Left cardiac atrium (tissue), 4 donors: Measurements from ENCODE around the gene DNM3. TPM values are rescaled to one million over a fixed set of nuclear protein-coding genes. Genes with fewer than 3 reads are reported as not detected.

Source experiments
- ATAC-seq, 2 donors: fragments of 200-7000 bp; cut with Tn5 transposase; one replicate each; pipeline ENCODE4 v1.9.1; 2020; ENCODE audit warnings: mild to moderate bottlenecking in 2 of 2, moderate library complexity in 2 of 2
- DNase-seq: peaks from one replicate; pipeline ENCODE4 v3.0.0-alpha.2; 2020
- intact Hi-C, 2 donors: fragments of 100-400 bp; cut with DNase I; formaldehyde crosslinking; loops; one replicate each; pipeline versions ENCODE4 v1.14.1 to v1.15.1; 2022 to 2023
- total RNA-seq, 2 donors: library from RNA; stranded (reverse); fragmentation: NEBNext Ultra II Directional; extraction: Animal tissue kit (Norgen Biotek cat#: 25700); gene quantifications; one replicate each; pipeline ENCODE4 v1.2.1, GENCODE V29; 2021
- donor health status: DM: no; HTN: yes; CAD: no.
- donor health status: DM: no; HTN: yes; CAD: no; lungs with severe emphysema.
- donor health status: DM: yes; HTN: yes; CAD: no.
- donor health status: Dilated cardiomyopathy.

The DNM3 gene
- total RNA-seq, 2 donors from 2014 or later: 1.1 to 2.8 TPM

GRCh38 chr1:171949316-171949715 is 108.0 kb downstream of the DNM3 start:
- DNase-seq (no peak), ATAC-seq (no peak)
- intact Hi-C loops: no loop called here

GRCh38 chr1:171953835-171954234 is 112.5 kb downstream of the DNM3 start:
- intact Hi-C loops: no loop called here
- no peak for ATAC-seq
- DNase-seq: no peak

- no peak for ATAC-seq
- intact Hi-C loops: no loop called here
These were observed 113.1 kb downstream of the DNM3 start for GRCh38 chr1:171954361-171954760.

GRCh38 chr1:171961861-171962260 is 120.6 kb downstream of the DNM3 start:
- intact Hi-C loops: no loop called here
- ATAC-seq: no peak
- DNase-seq: no peak

More at GRCh38 chr1:171954361-171954760, 113.1 kb downstream of the DNM3 start:
- DNase-seq: no peak

GRCh38 chr1:171963762-171964161 is 122.5 kb downstream of the DNM3 start:
- intact Hi-C loops: no loop called here

GRCh38 chr1:171965777-171966176 is 124.5 kb downstream of the DNM3 start:
- no peak for DNase-seq
- no peak for ATAC-seq
- intact Hi-C loops: no loop called here

More at GRCh38 chr1:171963762-171964161, 122.5 kb downstream of the DNM3 start:
- DNase-seq: no peak
- no peak for ATAC-seq

GRCh38 chr1:171966426-171967220 is 125.3 kb downstream of the DNM3 start:
- DNase-seq (no peak), ATAC-seq (no peak)
- intact Hi-C loops: no loop called here

GRCh38 chr1:171969226-171969625 is 127.9 kb downstream of the DNM3 start:
- DNase-seq (no peak), ATAC-seq (no peak)
- intact Hi-C loops: no loop called here

GRCh38 chr1:171969813-171970212 is 128.5 kb downstream of the DNM3 start:
- ATAC-seq (no peak), DNase-seq (no peak)
- intact Hi-C loops: no loop called here

GRCh38 chr1:171972846-171973245 is 131.5 kb downstream of the DNM3 start:
- intact Hi-C loops: no loop called here
- no peak for ATAC-seq

GRCh38 chr1:171973421-171973820 is 132.1 kb downstream of the DNM3 start:
- intact Hi-C loops: no loop called here
- no peak for DNase-seq
- ATAC-seq: no peak

More at GRCh38 chr1:171972846-171973245, 131.5 kb downstream of the DNM3 start:
- no peak for DNase-seq

GRCh38 chr1:171981303-171981702 is 140.0 kb downstream of the DNM3 start:
- no peak for ATAC-seq
- DNase-seq: no peak
- intact Hi-C loops: loop anchor here in 1 of 2 donors (10.0 kb wide), 1 partner anchor 337 kb away; no protein-coding TSS in a partner anchor

- no peak for DNase-seq
- intact Hi-C loops: loop anchor here (1.0 to 10.0 kb wide), 2 partner anchors 182 to 339 kb away; no protein-coding TSS in a partner anchor
- ATAC-seq: peak in 1 of 2 donors; percentile 24
These were observed 142.3 kb downstream of the DNM3 start for GRCh38 chr1:171983584-171983983.

- ATAC-seq (peak in 1 of 2 donors; percentile 26), DNase-seq (no peak)
- intact Hi-C loops: loop anchor here (2.0 to 10.0 kb wide), 3 partner anchors 181 to 339 kb away; no protein-coding TSS in a partner anchor
These were observed 143.0 kb downstream of the DNM3 start for GRCh38 chr1:171984262-171984661.

- ATAC-seq (peak; percentile 52 to 53), DNase-seq (no peak)
- intact Hi-C loops: loop anchor here (2.0 to 10.0 kb wide), 3 partner anchors 182 to 340 kb away; no protein-coding TSS in a partner anchor
These were observed 143.7 kb downstream of the DNM3 start for GRCh38 chr1:171984850-171985485.

- intact Hi-C loops: loop anchor here (2.0 to 10.0 kb wide), 3 partner anchors 183 to 341 kb away; no protein-coding TSS in a partner anchor
- DNase-seq (no peak), ATAC-seq (peak in 1 of 2 donors; percentile 38)
These were observed 144.3 kb downstream of the DNM3 start for GRCh38 chr1:171985639-171986038.

- ATAC-seq: no peak
- intact Hi-C loops: loop anchor here in 1 of 2 donors (10.0 kb wide), 1 partner anchor 344 kb away; no protein-coding TSS in a partner anchor
- no peak for DNase-seq
These were observed 147.1 kb downstream of the DNM3 start for GRCh38 chr1:171988243-171988885.

GRCh38 chr1:171990371-171990770 is 149.1 kb downstream of the DNM3 start:
- intact Hi-C loops: no loop called here
- ATAC-seq: no peak
- no peak for DNase-seq

- ATAC-seq: no peak
- no peak for DNase-seq
- intact Hi-C loops: no loop called here
These were observed 153.0 kb downstream of the DNM3 start for GRCh38 chr1:171994293-171994692.

GRCh38 chr1:171995573-171995972 is 154.3 kb downstream of the DNM3 start:
- DNase-seq (no peak), ATAC-seq (no peak)
- intact Hi-C loops: no loop called here
